KMS-11 (cell line): ENCODE data around the gene FAM83G.
"Not testable (repeated sequence)": the region's sequence is repeated elsewhere in the genome, so short reads cannot be mapped to it uniquely, and the experiment has no call there.

Source experiments
- H2AFZ ChIP-seq: fragments of 200-600 bp; sonication (generic); 2 replicates; pipeline ENCODE4 v1.6.1; 2016; ENCODE audit warnings: antibody characterized with exemption, mixed run types, low read depth
- H3K27ac ChIP-seq: fragments of 200-600 bp; sonication (generic); 2 replicates; pipeline ENCODE4 v1.6.1; 2016; ENCODE audit warnings: mild to moderate bottlenecking, mixed run types
- H3K27me3 ChIP-seq: fragments of 200-600 bp; sonication (generic); 2 replicates; pipeline ENCODE4 v1.6.1; 2017; ENCODE audit warnings: mild to moderate bottlenecking, low read depth, mixed run types, moderate library complexity; ENCODE audit not compliant: insufficient read depth
- H3K36me3 ChIP-seq: fragments of 200-600 bp; sonication (generic); 2 replicates; pipeline ENCODE4 v1.6.1; 2017; ENCODE audit warnings: mild to moderate bottlenecking, mixed run types; ENCODE audit not compliant: insufficient read depth
- H3K4me1 ChIP-seq: fragments of 200-600 bp; sonication (generic); 2 replicates; pipeline ENCODE4 v1.6.1; 2016; ENCODE audit warnings: mild to moderate bottlenecking, low read depth, mixed run types; ENCODE audit not compliant: poor library complexity, severe bottlenecking
- H3K4me2 ChIP-seq: fragments of 200-600 bp; sonication (generic); 2 replicates; pipeline ENCODE4 v1.7.0; 2016; ENCODE audit warnings: mild to moderate bottlenecking, mixed run types
- H3K4me3 ChIP-seq: fragments of 200-600 bp; sonication (generic); IDR thresholded peaks from 2 replicates; pipeline ENCODE4 v1.6.1; 2017; ENCODE audit warnings: low read depth, low read length, mixed read lengths; ENCODE audit not compliant: insufficient read depth
- H3K79me2 ChIP-seq: fragments of 200-600 bp; sonication (generic); 2 replicates; pipeline ENCODE4 v1.6.1; 2016; ENCODE audit warnings: low read depth, mixed run types; ENCODE audit not compliant: insufficient read depth
- H3K9ac ChIP-seq: fragments of 200-600 bp; sonication (generic); 2 replicates; pipeline ENCODE4 v1.6.1; 2016; ENCODE audit warnings: mild to moderate bottlenecking, mixed run types
- H4K20me1 ChIP-seq: fragments of 200-600 bp; sonication (generic); 2 replicates; pipeline ENCODE4 v1.6.1; 2016; ENCODE audit warnings: mild to moderate bottlenecking, mixed run types; ENCODE audit not compliant: insufficient read depth
- CTCF ChIP-seq: fragments of 200-600 bp; sonication (generic); conservative IDR thresholded peaks from 2 replicates; pipeline ENCODE4 v1.6.1; 2017; ENCODE audit warnings: low read depth, mild to moderate bottlenecking, antibody characterized with exemption, low read length, moderate library complexity, mixed read lengths

Gene FAM83G

GRCh38 chr17:18925187-18925586, 79.4 kb downstream of the FAM83G start:
- Histone ChIP-seq H3K27ac (no peak overlapping the region), H3K79me2 (peaks cover 9% of the 10 kb centered on the region; the same call in 1 of the 2 replicates), H3K36me3 (no peaks in the 10 kb centered on the region), H3K4me1 (peaks cover 39% of the 10 kb centered on the region), H3K27me3 (no peaks in the 10 kb centered on the region), H4K20me1 (no peaks in the 10 kb centered on the region), H2AFZ (no peak overlapping the region), H3K4me3 (no peak overlapping the region), H3K9ac (no peak overlapping the region), H3K4me2 (no peak overlapping the region)
- TF ChIP-seq CTCF = no peak

DNA sequence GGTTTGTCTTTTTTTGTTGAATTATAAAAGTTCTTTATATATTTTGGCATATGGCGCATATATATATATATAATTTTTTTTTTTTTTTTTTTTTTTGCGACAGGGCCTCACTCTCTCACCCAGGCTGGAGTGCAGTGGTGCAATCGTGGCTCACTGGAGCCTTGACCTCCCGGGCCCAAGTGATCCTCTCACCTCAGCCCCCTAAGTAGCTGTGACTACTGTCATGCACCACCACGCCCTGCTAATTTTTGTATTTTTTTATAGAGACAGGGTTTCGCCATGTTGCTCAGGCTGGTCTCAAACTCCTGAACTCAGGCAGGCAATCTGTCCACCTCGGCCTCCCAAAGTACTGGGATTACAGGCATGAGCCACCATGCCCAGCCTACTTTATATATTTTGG, 82.0 kb downstream of the FAM83G start:
- H3K79me2 ChIP-seq, H2AFZ ChIP-seq, H3K27me3 ChIP-seq, H3K36me3 ChIP-seq, H4K20me1 ChIP-seq, H3K4me3 ChIP-seq: not testable (repeated sequence)
- H3K27ac ChIP-seq = peak overlapping the region; percentile 95
- H3K9ac ChIP-seq = peak overlapping the region; percentile 78
- H3K4me2 ChIP-seq = peak overlapping the region; percentile 66
- H3K4me1 ChIP-seq = peaks cover 56% of the 10 kb centered on the region

DNA sequence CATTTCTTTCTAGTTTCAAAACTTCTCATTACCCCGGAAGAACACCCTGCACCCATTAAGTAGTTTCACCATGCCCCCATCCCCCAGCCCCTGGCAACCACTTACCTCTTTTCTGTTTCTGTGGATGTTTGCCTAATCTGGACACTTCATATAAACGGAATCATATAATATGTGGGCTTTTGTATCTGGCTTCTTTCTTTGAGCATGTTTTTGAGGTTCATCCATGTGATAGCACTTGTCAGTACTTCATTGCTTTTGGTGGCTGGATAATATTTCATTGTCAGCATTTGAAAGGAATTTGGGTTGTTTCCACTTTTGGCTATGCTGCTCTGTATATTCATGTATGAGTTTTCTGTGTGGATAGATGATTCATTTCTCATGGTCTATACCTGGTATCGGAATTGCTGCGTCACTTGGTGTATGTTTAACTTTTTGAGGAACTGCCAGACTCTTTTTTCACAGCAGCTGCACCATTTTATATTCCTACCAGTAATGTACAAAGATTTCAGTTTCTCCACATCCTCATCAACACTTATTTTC, 82.6 kb downstream of the FAM83G start:
- H3K9ac ChIP-seq = peak overlapping the region; percentile 78
- peak overlapping the region; percentile 66 for H3K4me2 ChIP-seq
- no peaks in the 10 kb centered on the region for H3K27me3 ChIP-seq
- H3K27ac ChIP-seq = peak overlapping the region; percentile 95
- TF ChIP-seq CTCF = no peak
- peaks cover 56% of the 10 kb centered on the region for H3K4me1 ChIP-seq
- peaks cover 9% of the 10 kb centered on the region; the same call in 1 of the 2 replicates for H3K79me2 ChIP-seq
- no peaks in the 10 kb centered on the region for H4K20me1 ChIP-seq
- H3K36me3 ChIP-seq = no peaks in the 10 kb centered on the region
- H2AFZ ChIP-seq = no peak overlapping the region
- H3K4me3 ChIP-seq = no peak overlapping the region

DNA sequence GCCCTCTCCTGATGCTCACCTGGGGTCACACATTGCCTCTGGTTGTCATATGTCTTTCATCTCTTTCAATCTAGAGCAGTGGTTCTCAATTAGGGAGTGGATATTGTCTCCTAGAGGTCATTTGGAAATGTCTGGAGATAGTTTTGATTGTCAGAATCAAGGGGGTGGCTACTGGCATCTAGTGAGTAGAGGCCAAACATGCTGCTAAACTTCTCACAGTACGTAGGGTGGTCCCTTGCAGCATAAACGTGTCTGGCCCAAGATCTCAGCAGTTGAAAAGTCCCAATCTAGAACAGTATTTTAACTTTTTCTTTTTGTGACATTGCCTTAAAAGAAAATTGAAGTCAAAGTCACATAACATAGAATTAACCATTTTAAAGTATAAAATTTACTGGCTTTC, 83.1 kb downstream of the FAM83G start:
- Histone ChIP-seq H4K20me1 (no peaks in the 10 kb centered on the region), H3K36me3 (no peaks in the 10 kb centered on the region), H3K4me1 (peaks cover 56% of the 10 kb centered on the region), H3K79me2 (peaks cover 9% of the 10 kb centered on the region; the same call in 1 of the 2 replicates), H2AFZ (no peak overlapping the region), H3K27ac (peak overlapping the region; percentile 95), H3K9ac (peak overlapping the region; percentile 78), H3K27me3 (no peaks in the 10 kb centered on the region), H3K4me3 (no peak overlapping the region), H3K4me2 (peak overlapping the region; percentile 66)
- TF ChIP-seq CTCF = no peak

DNA sequence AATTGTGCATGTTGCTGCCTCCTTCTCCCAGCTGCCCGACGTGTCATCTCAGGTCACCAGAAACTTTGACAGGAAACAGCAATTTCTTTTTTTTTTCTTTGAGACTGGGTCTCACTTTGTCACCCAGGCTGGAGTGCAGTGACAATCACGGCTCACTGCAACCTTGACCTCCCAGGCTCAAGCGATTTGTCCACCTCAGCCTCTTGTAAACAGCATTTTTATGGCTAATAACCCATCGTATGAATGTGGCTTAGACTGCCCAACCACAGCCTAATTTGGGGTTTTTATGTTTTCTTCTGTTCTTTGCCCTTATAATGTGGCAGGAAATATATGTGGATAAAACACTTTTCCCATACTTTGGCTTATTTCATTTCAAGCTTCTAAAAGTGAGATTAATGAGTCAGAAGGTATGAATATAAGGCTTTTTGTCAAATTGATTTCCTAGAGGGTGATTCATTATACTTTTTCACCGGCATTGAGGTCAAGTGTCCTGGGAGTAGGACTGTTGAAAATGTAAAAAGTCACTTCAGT, 83.6 kb downstream of the FAM83G start:
- Histone ChIP-seq H3K4me3 (no peak overlapping the region), H3K79me2 (peaks cover 9% of the 10 kb centered on the region; the same call in 1 of the 2 replicates), H3K36me3 (no peaks in the 10 kb centered on the region), H4K20me1 (no peaks in the 10 kb centered on the region), H3K27ac (peak overlapping the region; percentile 95), H2AFZ (no peak overlapping the region), H3K4me2 (peak overlapping the region; percentile 66), H3K4me1 (peaks cover 56% of the 10 kb centered on the region), H3K27me3 (no peaks in the 10 kb centered on the region), H3K9ac (peak overlapping the region; percentile 78; the same call in 1 of the 2 replicates)
- TF ChIP-seq CTCF = no peak
